HCEC 1CT (cell line): ENCODE results near the gene VAMP3.
"Not testable (repeated sequence)": the region's sequence is repeated elsewhere in the genome, so short reads cannot be mapped to it uniquely, and the experiment has no call there.

ENCODE experiments used
- DNase-seq: peaks from one replicate; pipeline ENCODE4 v3.0.0-alpha.2; 2017

The VAMP3 gene

DNA sequence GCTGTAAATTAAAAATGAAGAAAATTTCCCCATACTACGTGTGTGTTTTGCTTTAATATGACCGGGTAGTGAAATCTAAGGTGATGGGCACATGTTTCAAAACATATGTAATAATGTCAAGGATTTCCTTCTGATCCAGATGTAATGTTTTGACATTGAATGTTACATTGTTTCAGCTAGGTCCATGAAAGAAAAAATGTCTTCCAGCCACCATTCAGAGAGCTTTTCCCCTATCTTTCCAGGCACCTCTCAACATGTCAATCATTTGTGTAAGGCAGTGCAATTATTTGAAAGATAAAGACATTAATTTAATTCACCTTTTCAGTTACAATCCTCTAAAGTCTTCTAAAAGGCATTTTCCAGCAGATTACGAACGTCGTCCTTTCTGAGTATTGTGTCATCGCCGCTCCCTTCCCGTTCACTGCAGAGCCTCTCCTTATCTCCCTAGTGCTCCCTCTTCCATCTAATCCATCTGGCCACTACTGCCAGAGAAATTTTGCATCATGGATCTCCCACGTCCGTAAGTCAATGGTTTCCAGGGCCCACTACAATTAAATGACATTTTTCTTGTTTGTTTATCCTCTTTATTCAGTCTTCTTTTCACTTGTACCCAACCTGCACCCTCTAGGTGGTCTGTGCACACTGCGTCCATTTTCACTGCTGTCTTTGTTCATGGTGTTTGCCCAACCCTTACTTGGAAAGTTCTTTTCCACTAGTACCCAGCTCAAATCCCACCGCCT is 1.3 kb upstream of the VAMP3 start:
- no peak for DNase-seq

DNA sequence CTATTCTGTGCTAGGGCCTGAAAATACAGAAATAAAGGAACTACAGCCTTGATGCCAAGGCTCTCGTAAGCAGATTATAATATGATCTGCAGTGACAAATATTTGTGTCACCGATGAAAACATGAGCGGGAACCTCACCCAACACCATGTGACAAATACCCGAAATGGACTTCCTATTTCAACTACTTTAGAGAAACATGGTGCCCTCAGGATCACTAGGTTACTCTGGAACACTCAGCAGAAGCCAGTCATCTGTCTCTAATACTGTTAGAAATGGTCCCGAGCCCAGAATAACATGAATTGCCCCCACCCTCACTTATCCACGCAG is 463 bp upstream of the VAMP3 start:
- no peak for DNase-seq

DNA sequence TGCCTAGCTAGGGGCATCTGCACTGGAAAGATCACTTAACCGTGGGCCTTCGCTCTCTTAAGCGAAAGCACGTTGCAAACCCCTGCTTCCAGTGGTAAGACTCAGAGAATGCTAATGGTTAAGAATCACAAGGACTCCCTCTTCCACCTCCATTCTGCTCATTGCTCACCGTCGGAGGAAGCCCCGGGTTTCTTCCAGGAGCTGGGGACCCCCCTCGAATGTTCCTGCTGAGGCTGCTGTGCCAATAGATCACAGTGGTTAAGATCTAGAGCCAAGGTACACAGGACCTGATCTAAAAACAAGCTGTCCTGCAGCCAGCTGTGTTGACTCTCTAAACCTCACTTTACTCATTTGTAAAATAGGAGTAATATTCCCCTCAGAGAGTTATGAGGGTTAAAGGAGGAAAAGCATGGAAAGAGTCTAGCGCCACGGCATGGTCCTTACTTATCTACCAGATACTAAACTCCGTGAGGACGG is 765 bp downstream of the VAMP3 start:
- DNase-seq: peak; percentile 5

DNA sequence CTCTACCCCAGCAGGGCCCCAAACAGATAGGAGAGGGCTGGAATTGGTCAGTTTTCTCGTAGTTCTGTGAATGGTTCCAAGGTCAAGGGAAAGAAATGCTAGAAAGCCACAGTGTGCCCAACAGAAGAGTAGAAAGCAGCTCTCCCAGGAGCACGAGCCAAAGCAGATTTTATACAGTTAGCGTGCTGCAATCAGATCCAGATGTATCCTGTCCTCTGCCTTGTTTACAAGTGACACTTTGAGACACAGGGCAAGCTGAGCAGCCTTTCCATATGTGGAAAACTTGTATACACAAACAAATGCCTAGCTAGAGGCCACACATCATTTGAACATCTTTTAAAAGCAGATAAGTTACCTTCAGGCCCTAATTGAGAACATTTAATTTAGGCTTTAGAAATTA is 6.5 kb downstream of the VAMP3 start:
- DNase-seq: no peak

DNA sequence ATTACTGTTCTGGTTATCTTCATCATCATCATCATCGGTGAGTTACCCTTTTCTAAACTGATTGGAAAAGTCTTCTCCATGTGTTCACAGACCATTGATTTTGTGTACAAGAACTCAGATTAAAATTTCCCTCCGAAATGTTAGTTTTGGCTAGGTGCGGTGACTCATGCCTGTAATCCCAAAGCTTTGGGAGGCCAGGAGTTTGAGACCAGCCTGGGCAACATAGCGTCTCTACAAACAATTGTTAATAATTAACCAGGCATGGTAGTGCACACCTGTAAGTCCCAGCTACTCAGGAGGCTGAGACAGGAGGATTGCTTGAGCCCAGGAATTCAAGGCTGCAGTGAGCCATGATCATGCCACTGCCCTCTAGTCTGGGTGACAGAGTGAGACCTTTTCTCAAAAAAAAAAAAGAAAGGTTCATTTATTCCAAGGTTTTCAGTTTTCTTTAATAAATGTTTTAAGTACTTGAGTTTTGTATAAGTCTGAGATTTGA is 7.1 kb downstream of the VAMP3 start:
- DNase-seq: no peak

DNA sequence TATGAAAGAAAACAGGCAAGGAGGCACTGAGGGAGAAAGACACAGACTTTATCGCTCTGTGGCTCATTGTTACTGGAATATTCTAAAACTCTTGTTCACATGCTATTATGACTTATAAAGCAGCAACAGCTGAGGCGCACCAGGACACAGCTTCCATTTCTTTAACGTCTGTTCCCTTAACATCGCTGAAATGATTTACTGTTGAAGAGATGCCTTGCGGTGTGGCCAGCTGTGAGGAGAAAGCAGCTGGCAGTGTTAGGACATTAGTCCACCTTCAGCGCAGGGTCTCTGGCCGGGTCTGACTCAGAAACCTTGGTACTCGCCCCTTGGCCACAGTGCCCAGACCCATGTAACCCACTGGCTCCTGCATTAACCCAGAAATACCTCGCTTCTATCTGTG is 9.9 kb downstream of the VAMP3 start:
- no peak for DNase-seq

DNA sequence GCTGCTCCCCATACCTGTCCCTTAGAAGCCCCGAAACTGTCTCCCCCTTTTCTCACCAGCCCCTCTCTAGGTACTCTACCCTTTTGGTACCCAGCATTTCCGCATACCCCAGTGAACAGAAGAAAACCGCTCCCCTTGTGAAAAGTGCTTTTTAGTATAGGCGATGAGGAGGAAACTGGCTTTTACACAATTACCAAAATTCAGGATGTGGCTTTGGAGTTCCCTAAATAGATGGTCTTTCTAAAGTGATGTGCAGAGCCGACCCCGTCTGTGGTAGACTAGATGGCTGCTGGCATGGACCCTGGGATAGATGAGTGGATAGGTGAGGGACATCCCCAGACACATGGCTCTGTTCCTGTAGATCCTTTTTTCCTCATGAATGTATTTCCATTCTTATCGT is 10.4 kb downstream of the VAMP3 start:
- DNase-seq: no peak

DNA sequence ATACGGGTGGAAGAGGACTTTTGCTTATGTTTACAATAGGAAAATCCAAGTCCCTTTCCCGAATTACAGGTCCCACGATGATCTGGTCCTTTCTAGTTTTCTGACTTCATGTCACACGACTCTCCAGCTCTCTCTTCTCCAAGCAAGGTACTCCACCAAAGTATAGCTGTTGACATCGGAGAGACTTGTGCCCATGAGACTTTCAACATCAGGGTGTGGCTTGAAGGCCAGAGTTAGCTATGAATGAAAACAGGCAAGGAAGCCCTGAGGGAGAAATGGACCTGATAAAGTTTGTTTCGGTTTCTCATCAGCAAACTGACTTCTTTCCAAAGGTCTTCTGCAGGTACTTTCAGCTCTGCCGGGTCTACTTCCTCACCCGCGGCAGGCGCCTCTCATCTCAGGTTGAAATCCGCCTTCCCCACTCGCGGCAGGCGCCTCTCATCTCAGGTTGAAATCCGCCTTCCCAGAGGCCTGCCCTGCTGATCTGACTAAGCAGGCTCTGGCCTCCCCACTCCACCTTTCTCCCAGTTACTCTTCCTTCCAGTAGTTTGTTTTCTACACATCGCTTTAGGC is 10.9 kb downstream of the VAMP3 start:
- DNase-seq: no peak

DNA sequence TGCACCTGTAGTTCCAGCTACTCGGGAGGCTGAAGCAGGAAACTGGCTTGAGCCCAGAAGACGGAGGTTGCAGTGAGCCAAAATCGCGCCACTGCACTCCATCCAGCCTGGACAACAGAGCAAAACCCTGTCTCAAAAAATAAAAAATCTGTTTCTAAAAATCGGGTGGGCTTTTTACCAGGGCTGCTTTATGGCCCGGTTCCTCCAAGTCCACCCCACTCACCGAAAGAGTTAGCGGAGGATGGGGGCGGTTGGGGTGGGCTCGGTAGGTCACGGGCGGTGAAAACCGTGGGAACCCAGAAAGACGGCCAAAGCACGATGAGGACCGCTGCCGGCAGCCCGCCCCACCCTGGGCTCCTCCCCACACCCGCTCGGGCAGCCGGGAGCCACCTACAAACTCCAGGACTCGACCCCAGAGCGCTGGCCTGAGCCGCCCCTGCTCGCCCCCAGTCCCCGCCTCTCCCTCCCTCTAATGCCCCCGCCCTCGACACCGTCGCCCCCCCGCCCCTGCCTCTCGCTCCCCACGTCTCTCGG is 12.1 kb downstream of the VAMP3 start:
- peak; percentile 64 for DNase-seq

DNA sequence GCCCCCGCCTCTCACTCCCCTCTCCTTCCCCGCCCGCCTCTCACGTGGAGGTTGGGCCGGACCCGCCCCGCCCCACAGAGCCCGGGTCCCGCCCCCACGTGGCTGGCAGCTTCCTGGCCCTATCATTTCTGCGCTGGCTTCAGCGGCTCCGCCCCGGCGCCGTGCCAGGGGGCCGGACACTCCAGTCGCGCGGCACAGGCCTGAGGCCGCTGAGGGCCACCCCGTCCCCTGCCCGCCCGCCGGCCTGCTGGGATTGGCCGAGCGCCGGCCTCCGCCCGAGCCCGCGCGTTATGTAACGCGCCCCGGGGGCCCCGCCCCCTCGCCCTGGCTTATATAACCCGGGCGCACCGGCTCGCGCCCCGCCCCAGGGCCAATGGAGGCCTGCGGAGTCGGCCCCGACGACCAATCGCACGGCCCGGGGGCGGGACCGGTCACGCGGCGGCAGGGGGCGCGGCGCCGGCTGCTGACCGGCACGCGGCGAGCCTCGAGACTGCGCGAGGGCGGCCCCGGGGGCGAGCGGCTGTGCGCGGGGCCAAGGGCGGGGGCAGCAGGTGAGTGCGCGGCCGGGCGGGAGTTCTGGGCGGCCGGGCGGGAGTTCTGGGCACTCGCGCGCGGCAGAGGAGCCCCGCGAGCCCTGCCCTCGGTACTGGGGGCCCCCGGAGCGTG is 12.9 kb downstream of the VAMP3 start, which contains the start of gene PER3:
Gene PER3 (plus strand): TSS at position 466 of the 666 bp plus-strand sequence. CDS start 587 bp downstream, outside the sequence.
- DNase-seq: peak; percentile 94

DNA sequence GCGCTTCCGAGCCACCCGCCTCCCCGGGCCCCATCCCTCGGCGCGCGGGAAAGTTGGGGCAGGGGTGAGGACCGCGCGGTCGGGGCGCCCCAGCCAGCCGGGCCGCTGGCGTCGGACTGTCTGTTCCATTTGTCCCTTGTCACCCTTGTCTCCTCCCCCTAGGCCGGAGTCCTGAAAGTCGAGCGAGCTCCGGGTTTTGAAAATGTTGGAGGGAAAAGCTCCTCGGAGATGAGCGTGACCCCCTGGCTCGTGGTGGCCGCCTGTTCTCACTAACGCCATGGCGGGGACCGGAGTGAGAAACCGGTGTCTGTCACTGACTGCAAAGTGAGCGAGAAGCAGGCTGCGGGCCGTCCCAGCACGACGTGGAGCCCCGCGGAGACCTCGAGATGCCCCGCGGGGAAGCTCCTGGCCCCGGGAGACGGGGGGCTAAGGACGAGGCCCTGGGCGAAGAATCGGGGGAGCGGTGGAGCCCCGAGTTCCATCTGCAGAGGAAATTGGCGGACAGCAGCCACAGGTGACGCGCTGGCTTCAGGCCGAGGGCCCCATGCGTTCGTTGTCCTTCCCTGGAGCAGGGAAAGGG is 13.5 kb downstream of the VAMP3 start:
- DNase-seq: no peak

DNA sequence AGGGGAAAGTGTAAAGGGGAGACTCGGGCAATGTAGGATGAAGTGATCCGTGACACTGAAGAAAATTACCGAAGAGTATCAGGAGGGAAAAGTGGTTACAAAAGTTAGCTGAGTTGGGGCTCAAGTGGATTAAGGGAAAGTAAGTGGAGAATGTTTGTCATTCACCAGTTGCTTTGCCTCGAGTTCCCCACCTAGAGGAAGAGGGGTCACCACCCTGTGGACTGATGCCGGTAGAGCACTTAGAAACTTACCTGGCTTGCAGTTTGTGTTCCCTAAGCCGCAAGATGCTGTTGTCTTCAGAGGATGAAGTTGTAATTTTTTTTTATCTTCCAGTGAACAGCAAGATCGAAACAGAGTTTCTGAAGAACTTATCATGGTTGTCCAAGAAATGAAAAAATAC is 14.0 kb downstream of the VAMP3 start:
- DNase-seq: no peak

DNA sequence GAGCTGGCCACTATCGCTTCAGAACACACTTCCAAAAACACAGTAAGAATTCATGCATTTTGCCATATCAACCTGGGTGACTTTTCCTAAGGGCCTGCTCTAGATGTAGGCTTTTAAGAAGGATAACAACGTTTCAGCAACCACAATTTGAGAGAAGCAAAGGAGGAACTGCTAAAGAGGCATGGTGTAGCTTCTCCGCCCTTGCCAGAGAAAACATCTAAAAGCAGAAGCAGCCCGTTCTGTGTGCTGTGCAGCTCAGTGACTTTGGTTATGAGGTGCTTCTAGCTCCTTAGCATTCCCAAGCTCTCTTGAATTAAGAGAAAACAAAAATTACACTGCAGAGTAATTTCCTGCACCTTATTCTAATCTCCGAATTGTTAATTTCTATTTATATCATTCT is 15.7 kb downstream of the VAMP3 start:
- DNase-seq: no peak

DNA sequence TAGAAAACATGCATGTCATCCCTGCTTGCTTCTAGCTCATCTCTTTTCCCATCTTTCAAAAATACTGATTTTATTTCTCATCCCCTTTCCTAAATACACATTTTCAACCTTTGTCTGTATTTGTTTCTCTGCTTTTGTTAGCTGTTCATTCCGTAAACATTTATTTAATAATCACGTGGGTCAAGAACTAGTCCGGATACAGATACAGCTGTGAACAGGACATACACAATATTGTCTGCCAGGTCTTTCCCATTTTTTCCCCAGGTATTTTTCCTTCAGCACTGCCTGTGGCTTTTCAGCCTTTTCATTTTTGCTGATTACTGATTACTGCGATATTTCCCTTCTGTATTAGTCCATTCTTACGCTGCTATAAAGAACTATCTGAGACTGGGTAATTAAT is 18.7 kb downstream of the VAMP3 start:
- DNase-seq: no peak

DNA sequence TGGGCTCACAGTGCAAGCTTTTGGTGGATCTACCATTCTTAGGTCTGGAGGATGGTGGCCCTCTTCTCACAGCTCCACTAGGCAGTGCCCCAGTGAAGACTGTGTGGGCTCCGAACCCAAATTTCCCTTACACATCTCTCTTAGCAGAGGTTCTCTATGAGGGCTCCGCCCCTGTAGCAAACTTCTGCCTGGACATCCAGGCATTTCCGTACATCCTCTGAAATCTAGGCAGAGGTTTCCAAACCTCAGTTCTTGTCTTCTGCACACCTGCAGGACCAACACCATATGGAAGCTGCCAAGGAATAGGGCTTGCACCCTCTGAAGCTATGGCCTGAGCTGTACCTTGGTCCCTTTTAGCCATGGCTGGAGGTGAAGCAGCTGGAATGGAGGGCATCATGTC is 19.9 kb downstream of the VAMP3 start:
- not testable (repeated sequence) for DNase-seq

DNA sequence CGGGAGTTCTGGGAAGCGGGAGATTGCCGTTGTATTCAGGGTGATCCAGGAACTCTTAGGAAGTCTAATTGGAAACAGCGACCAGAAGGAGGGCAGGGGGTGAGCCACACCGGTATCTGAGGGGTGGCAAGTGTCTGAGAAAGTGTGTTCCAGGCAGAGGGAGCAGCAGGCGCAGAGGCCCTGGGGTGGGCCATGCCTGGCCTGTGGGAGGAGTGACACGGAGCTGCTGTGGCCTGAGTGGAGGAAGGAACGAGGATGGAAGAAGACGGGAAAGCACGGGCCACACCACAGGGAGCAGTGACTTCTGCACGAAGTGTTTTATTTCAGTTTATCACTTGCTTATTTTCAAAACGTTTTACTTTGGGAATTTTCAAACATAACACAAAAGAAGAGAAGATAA is 24.3 kb downstream of the VAMP3 start:
- no peak for DNase-seq

DNA sequence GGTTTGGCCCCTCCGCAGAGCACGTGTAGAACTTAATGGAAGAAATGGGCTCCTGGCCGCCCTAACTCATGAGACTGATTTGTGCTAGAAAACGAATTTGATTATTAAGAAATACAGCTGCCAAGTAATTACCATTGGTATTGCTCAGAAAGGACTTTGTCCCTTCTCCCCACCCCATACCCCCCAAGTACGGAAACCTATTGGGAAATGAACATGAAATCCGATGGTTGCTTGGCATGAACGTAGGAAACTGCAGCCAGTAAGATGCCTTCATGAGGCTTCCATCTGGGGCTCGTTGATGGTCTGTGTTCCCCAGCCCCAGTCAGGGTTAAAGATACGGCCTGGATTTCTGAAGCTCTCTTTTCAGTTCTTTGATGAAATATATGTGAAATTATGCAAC is 34.4 kb downstream of the VAMP3 start:
- DNase-seq: no peak

DNA sequence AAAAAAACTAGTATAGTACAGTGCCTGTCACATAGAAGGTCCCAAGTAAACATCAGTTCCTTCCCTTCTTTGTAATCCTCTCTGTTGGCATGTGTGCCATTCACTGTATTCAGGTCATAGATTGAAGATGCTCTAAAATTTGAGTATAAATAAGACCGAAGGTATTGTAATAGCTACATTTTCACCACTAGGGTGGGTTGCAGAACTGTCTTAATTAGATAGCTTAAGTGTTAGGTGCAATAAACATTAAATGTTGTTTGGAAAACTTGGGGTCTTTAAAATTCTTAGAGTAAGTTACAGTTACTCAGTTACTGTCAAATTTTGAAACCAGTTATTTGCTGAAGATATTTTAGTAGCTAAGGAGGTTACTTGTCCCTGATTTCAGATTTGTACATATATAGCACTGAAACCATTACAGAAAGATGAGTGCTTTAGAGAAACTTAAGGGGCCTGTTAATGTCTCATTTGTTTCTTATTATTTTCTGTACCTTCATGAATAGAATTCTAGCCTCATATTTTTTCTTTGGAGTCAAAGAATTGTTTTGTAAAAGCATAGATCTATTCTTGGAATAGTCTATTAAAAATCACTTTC is 37.3 kb downstream of the VAMP3 start:
- peak; percentile 67 for DNase-seq

DNA sequence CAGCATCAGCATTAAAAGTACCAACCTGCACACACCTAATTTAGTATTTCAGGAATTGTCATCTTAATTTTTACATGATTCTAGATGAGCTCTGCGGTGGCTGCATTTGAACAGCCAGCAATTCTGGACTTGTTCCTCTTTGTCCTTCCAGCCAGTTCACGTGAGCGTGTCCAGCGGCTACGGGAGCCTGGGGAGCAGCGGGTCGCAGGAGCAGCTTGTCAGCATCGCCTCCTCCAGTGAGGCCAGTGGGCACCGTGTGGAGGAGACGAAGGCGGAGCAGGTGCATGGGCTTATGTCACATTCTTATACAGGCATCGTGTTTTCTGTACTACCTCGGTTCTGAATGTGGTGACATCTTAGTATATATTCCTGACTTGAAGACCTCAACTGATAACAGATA is 38.6 kb downstream of the VAMP3 start:
- DNase-seq: no peak

DNA sequence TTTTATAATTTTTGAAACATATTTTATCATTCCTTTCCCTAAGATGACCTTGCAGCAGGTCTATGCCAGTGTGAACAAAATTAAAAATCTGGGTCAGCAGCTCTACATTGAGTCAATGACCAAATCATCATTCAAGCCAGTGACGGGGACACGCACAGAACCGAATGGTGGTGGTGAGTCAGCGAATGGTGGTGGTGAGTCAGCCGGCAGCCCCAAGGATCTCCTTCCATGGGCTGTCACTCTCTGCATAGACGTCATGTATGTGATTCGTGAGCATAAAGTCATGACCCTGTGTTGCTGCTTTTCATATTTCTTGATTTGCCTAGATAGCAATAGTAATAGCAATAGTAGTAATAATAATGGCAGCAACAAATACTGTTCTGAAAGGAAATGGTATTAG is 39.3 kb downstream of the VAMP3 start:
- peak; percentile 95 for DNase-seq

DNA sequence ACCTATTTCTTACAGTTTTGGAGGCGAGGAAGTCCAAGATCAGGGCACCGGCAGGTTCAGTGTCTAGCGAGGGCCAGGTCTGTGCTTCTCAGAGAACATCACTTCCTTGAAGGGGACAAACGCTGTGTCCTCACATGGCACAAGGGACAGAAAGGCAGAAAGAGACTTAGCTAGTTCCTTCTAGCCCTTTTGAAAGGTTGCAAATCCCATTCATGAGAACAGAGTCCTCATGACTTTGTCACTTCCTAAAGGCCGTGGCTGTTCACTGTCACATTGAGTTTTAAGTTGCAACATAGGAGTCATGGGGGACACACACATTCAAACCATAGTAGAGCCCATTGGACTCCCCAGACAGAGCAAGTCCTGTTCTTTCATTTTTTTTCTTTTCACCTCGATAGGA is 40.4 kb downstream of the VAMP3 start:
- no peak for DNase-seq

DNA sequence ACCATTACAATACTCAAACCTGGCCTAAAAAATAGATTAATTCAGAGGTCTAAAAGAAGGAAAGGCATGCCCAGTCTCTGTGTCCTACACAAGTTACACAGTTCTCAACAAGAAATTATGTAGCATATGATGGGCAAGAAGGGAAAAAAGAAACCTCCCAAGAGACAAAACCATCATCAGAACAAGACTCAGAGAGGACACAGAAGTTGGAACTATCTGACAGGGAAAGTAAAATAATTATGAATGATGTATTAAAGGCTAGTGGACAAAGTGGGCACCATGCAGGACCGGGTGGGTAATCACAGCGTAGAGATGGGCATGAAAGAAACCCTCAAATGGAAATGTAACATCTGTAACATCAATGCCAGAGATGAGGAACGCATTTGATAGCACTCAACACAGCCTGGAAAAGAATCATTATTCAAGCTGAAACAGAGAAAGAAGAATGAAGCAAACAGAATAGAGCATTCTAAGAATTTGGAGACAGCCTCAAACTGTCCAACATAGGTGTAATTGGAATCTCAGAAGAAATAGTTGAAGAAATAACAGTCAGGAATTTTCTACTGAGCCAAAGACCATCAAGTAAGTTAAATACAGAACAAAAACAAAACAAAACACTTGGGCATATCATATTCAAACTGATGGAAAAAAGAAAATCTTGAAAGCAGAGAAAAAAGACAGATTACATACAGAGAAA is 42.7 kb downstream of the VAMP3 start:
- DNase-seq: no peak

DNA sequence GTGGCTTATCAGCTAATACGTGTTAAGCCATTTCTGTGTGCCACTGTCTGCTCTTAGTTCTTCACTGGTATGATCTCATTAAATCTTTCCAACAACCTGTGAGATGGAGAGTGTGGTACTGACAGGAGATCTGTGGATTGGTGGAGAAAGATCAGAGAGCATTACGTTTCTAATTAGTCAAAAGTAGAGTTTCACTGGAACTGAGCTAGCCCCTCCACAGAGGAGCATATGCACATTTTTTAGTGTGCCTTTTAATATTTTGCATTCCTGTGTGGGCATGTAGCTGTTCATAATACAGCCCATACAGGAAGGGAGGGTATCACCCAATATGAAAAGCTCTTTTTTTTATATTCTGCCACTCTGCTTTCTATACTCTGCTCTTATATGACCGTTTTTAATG is 50.2 kb downstream of the VAMP3 start:
- DNase-seq: no peak
